ENCODE measurements around the gene PARPBP. TPM values are rescaled to one million over a fixed set of nuclear protein-coding genes. Genes with fewer than 3 reads are reported as not detected.

PARPBP gene
- total and polyA plus RNA-seq, 12 donors: 0.39 to 1.8 (median 0.80) TPM; not detected in 1

Other genes starting within 250 kb of the PARPBP start
- gene DRAM1, start 242.6 kb upstream of the PARPBP start, total RNA-seq: 10 to 100 TPM in 2 of 10 donors, 1 to 10 TPM in 8; 2.4 to 19.6 (median 3.3) TPM
- 1 to 10 TPM; 4.2 to 4.3 TPM for gene DRAM1, start 242.6 kb upstream of the PARPBP start, polyA plus RNA-seq
- 10 to 100 TPM; 33.2 to 55.2 (median 40.7) TPM for gene WASHC3, start 58.2 kb upstream of the PARPBP start, total RNA-seq
- gene WASHC3, start 58.2 kb upstream of the PARPBP start, polyA plus RNA-seq: 10 to 100 TPM; 45.9 to 54.2 TPM
- gene NUP37, start 69 bp upstream of the PARPBP start, total RNA-seq: 10 to 100 TPM; 16.5 to 23.9 (median 21.1) TPM
- 10 to 100 TPM in 1 of 2 donors, 1 to 10 TPM in 1; 6.4 to 15.7 TPM for gene NUP37, start 69 bp upstream of the PARPBP start, polyA plus RNA-seq
- not detected for gene PMCH, start 77.7 kb downstream of the PARPBP start, total RNA-seq
- gene PMCH, start 77.7 kb downstream of the PARPBP start, polyA plus RNA-seq: not detected